ENCODE data around the gene GRAMD4. TPM values are rescaled to one million over a fixed set of nuclear protein-coding genes. Genes with fewer than 3 reads are reported as not detected.

The GRAMD4 gene
- polyA plus RNA-seq, 2 of the 4 experiments (the other 2 are of a cell fraction): 7.7 to 13.1 TPM

DNA sequence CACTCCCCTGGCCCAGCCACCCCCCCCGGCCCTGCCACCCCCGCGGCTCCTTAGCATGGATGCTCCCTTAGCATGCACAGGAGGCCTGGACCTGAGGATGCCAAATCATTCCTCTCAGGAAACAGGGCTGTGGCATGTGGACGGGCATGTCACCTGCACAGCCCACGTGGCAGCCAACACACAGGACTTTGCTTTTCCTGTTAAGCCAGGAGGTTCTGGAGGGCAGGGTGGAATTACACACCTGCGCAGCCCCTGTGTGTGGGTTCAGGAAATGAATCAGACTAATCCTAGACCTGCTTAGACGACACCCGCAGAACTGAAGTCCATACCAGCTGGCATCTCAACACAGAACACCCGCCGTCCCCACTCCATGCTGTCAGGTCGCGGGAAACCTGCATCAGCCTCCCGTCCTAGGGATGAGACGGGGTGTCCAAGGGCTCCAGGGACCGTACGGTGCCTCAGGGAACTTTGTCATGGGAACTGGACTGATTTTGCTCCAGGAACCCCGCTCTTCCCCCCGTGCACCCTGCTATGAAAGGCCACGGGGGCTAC, 107.7 kb downstream of the GRAMD4 start:
- FAIRE-seq (no peak), ATAC-seq (no peak), DNase-seq (ENCODE audit: low read depth in 1 of 2, low spot score in 1 of 2) (no peak)
- H3K4me1 ChIP-seq: no peaks in the 10 kb centered on the region
- POLR2A ChIA-PET: no interaction called here
- CTCF ChIA-PET: interaction anchor here (0.6 kb wide), 1 partner anchor 13 kb away, joined by 3 read pairs; no protein-coding TSS in a partner anchor
- TF ChIP-seq TFCP2L1 (CRISPR knock-in tag; IDR thresholded peaks at IDR 0.05) (no peak), HDAC2 (IDR thresholded peaks at IDR 0.05) (no peak), MYC (IDR thresholded peaks at IDR 0.05; ENCODE audit: borderline replicate concordance, low read length) (no peak), ZSCAN20 (CRISPR knock-in tag; IDR thresholded peaks at IDR 0.05) (no peak), KDM1A (IDR thresholded peaks at IDR 0.05; ENCODE audit: low read depth) (no peak), GATA3 (IDR thresholded peaks at IDR 0.05; ENCODE audit: borderline replicate concordance) (no peak), SREBF2 (IDR thresholded peaks at IDR 0.05) (no peak), NR3C1 (IDR thresholded peaks at IDR 0.05) (no peak), EHMT2 (IDR thresholded peaks at IDR 0.05; ENCODE audit: low read depth) (no peak)
- TF ChIP-seq, protein P1, sequence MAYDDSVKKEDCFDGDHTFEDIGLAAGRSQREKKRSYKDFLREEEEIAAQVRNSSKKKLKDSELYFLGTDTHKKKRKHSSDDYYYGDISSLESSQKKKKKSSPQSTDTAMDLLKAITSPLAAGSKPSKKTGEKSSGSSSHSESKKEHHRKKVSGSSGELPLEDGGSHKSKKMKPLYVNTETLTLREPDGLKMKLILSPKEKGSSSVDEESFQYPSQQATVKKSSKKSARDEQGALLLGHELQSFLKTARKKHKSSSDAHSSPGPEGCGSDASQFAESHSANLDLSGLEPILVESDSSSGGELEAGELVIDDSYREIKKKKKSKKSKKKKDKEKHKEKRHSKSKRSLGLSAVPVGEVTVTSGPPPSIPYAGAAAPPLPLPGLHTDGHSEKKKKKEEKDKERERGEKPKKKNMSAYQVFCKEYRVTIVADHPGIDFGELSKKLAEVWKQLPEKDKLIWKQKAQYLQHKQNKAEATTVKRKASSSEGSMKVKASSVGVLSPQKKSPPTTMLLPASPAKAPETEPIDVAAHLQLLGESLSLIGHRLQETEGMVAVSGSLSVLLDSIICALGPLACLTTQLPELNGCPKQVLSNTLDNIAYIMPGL (CRISPR knock-in tag; IDR thresholded peaks at IDR 0.05; ENCODE audit: borderline replicate concordance): no peak
- TF ChIP-seq, protein P2, sequence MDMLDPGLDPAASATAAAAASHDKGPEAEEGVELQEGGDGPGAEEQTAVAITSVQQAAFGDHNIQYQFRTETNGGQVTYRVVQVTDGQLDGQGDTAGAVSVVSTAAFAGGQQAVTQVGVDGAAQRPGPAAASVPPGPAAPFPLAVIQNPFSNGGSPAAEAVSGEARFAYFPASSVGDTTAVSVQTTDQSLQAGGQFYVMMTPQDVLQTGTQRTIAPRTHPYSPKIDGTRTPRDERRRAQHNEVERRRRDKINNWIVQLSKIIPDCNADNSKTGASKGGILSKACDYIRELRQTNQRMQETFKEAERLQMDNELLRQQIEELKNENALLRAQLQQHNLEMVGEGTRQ (IDR thresholded peaks at IDR 0.05): no peak
- TF ChIP-seq, protein P3, sequence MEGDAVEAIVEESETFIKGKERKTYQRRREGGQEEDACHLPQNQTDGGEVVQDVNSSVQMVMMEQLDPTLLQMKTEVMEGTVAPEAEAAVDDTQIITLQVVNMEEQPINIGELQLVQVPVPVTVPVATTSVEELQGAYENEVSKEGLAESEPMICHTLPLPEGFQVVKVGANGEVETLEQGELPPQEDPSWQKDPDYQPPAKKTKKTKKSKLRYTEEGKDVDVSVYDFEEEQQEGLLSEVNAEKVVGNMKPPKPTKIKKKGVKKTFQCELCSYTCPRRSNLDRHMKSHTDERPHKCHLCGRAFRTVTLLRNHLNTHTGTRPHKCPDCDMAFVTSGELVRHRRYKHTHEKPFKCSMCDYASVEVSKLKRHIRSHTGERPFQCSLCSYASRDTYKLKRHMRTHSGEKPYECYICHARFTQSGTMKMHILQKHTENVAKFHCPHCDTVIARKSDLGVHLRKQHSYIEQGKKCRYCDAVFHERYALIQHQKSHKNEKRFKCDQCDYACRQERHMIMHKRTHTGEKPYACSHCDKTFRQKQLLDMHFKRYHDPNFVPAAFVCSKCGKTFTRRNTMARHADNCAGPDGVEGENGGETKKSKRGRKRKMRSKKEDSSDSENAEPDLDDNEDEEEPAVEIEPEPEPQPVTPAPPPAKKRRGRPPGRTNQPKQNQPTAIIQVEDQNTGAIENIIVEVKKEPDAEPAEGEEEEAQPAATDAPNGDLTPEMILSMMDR (IDR thresholded peaks at IDR 0.05): no peak
- H3K4me2 ChIP-seq: no peak overlapping the region
- H3K9me3 ChIP-seq: no peaks in the 10 kb centered on the region
- no peak overlapping the region for H3K4me3 ChIP-seq
- no peak overlapping the region for H3K27ac ChIP-seq
- WGBS (ENCODE audit: missing lambda C conversion rate): 98% methylated on average over 11 of the region's 19 CpGs

DNA sequence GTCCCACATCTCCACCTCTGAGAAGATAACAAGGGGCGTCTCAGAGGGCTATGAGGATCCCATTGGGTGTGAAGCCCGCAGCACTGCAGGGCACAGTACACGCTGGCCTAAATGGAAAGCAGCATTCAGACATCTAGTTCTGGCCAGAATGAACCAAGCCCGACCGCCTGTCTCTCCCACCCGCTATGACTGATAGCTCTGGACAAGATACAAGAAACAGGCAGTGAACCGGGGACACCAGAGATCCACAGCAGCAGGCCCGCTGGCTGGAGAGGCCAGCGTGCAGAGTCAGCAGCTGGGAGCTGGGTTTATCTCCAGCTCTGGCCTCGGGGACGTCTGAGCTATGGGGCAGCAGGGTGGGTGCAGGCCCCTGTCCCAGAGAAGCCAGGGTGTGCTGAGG, 108.3 kb downstream of the GRAMD4 start:
- CTCF ChIA-PET: interaction anchor here (0.6 kb wide), 1 partner anchor 13 kb away, joined by 3 read pairs; no protein-coding TSS in a partner anchor
- POLR2A ChIA-PET: interaction anchor here (0.5 kb wide), 1 partner anchor 35 kb away, joined by 3 read pairs; no protein-coding TSS in a partner anchor
- no peak overlapping the region for H3K27ac ChIP-seq
- no peak overlapping the region for H3K4me3 ChIP-seq
- no peak overlapping the region for H3K4me2 ChIP-seq
- ATAC-seq: no peak
- no peak for TF ChIP-seq HOXB13 (CRISPR knock-in tag; IDR thresholded peaks at IDR 0.05; ENCODE audit: low read depth)
- TF ChIP-seq, protein P4, sequence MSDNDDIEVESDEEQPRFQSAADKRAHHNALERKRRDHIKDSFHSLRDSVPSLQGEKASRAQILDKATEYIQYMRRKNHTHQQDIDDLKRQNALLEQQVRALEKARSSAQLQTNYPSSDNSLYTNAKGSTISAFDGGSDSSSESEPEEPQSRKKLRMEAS (IDR thresholded peaks at IDR 0.05): no peak
- TF ChIP-seq, protein P5, sequence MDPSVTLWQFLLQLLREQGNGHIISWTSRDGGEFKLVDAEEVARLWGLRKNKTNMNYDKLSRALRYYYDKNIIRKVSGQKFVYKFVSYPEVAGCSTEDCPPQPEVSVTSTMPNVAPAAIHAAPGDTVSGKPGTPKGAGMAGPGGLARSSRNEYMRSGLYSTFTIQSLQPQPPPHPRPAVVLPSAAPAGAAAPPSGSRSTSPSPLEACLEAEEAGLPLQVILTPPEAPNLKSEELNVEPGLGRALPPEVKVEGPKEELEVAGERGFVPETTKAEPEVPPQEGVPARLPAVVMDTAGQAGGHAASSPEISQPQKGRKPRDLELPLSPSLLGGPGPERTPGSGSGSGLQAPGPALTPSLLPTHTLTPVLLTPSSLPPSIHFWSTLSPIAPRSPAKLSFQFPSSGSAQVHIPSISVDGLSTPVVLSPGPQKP (IDR thresholded peaks at IDR 0.05; ENCODE audit: low read depth, low read length): no peak
- TF ChIP-seq, protein P2 (IDR thresholded peaks at IDR 0.05): no peak
- TF ChIP-seq, protein P3 (IDR thresholded peaks at IDR 0.05): no peak
- no peak for TF ChIP-seq FOSB (CRISPR knock-in tag; IDR thresholded peaks at IDR 0.05)
- no peak for TF ChIP-seq NR3C1 (IDR thresholded peaks at IDR 0.05)
- TF ChIP-seq CHD2 (IDR thresholded peaks at IDR 0.05; ENCODE audit: low read length, partially characterized antibody): no peak
- TF ChIP-seq, protein P6, sequence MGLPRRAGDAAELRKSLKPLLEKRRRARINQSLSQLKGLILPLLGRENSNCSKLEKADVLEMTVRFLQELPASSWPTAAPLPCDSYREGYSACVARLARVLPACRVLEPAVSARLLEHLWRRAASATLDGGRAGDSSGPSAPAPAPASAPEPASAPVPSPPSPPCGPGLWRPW (IDR thresholded peaks at IDR 0.05): no peak
- TF ChIP-seq ESRRA (IDR thresholded peaks at IDR 0.05; ENCODE audit: borderline replicate concordance, low read length): no peak
- TF ChIP-seq JUN (IDR thresholded peaks at IDR 0.05): no peak
- TF ChIP-seq MAZ (IDR thresholded peaks at IDR 0.05; ENCODE audit: borderline replicate concordance, low read depth, low read length): no peak
- no peak for TF ChIP-seq ZNF302 (CRISPR knock-in tag; IDR thresholded peaks at IDR 0.05)
- no peak for TF ChIP-seq HOXB5 (CRISPR knock-in tag; IDR thresholded peaks at IDR 0.05)
- TF ChIP-seq GATA3 (IDR thresholded peaks at IDR 0.05; ENCODE audit: borderline replicate concordance): no peak
- TF ChIP-seq, protein P7, sequence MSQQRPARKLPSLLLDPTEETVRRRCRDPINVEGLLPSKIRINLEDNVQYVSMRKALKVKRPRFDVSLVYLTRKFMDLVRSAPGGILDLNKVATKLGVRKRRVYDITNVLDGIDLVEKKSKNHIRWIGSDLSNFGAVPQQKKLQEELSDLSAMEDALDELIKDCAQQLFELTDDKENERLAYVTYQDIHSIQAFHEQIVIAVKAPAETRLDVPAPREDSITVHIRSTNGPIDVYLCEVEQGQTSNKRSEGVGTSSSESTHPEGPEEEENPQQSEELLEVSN (IDR thresholded peaks at IDR 0.05; ENCODE audit: borderline replicate concordance, low read depth): no peak
- no peak for TF ChIP-seq HDAC2 (IDR thresholded peaks at IDR 0.05)
- 95% methylated on average over 11 of the region's 11 CpGs for WGBS (ENCODE audit: missing lambda C conversion rate)
- no peaks in the 10 kb centered on the region for H3K4me1 ChIP-seq
- no peaks in the 10 kb centered on the region for H3K9me3 ChIP-seq
- no peak for FAIRE-seq
- no peak for DNase-seq (ENCODE audit: low read depth in 1 of 2, low spot score in 1 of 2)
